Skeletal muscle tissue (tissue), 4 donors: ENCODE data around the gene PRKD1. TPM values are rescaled to one million over a fixed set of nuclear protein-coding genes. Genes with fewer than 3 reads are reported as not detected.

Experiments used
- H3K27ac ChIP-seq: one replicate; pipeline ENCODE4 v1.7.0; 2013; ENCODE audit warnings: mild to moderate bottlenecking, low read depth, low read length, inconsistent platforms
- H3K27me3 ChIP-seq, 3 donors: one replicate each; pipeline ENCODE4 v1.7.0; 2013; ENCODE audit warnings: low read length in 3 of 3; ENCODE audit not compliant: control insufficient read depth in 3 of 3, insufficient read depth in 3 of 3
- H3K36me3 ChIP-seq, 3 donors: one replicate each; pipeline ENCODE4 v1.7.0; 2013; ENCODE audit warnings: low read length in 3 of 3; ENCODE audit not compliant: control insufficient read depth in 3 of 3, insufficient read depth in 3 of 3
- H3K4me1 ChIP-seq, 3 donors: one replicate each; pipeline ENCODE4 v1.7.0; 2013; ENCODE audit warnings: low read length in 3 of 3, mild to moderate bottlenecking in 3 of 3; ENCODE audit not compliant: control insufficient read depth in 3 of 3, insufficient read depth in 3 of 3
- H3K4me3 ChIP-seq, 3 donors: one replicate each; pipeline ENCODE4 v1.7.0; 2013; ENCODE audit warnings: low read length in 3 of 3
- H3K9ac ChIP-seq, 3 donors: one replicate each; pipeline ENCODE4 v1.7.0; 2013; ENCODE audit warnings: low read length in 3 of 3, mild to moderate bottlenecking in 3 of 3, moderate library complexity in 2 of 3, low read depth in 1 of 3
- H3K9me3 ChIP-seq, 3 donors: one replicate each; pipeline ENCODE4 v1.7.0; 2013; ENCODE audit warnings: low read length in 3 of 3; ENCODE audit not compliant: control insufficient read depth in 3 of 3
- total RNA-seq: library from RNA; depleted of rRNA; stranded (reverse); fragments of >200 nt; gene quantifications from one replicate; pipeline ENCODE4 v1.2.3, GENCODE V29; 2014
- donor health status: Osteomylitis.

PRKD1 gene
- total RNA-seq, 1 donor from 2014 or later = 30.3 TPM

GRCh38 chr14:29906256-29906870, 21.3 kb downstream of the PRKD1 start:
- Histone ChIP-seq H3K4me1 (no peaks in the 10 kb centered on the region), H3K4me3 (no peak overlapping the region), H3K36me3 (no peaks in the 10 kb centered on the region), H3K27me3 (no peaks in the 10 kb centered on the region), H3K27ac (no peak overlapping the region), H3K9me3 (no peaks in the 10 kb centered on the region), H3K9ac (no peak overlapping the region)

- no peak overlapping the region for H3K9ac ChIP-seq
- no peaks in the 10 kb centered on the region for H3K27me3 ChIP-seq
- H3K9me3 ChIP-seq = peaks cover 0 to 2% (median 0%) of the 10 kb centered on the region in 3 donors
- H3K27ac ChIP-seq = no peak overlapping the region
- H3K36me3 ChIP-seq = no peaks in the 10 kb centered on the region
- H3K4me3 ChIP-seq = no peak overlapping the region
- no peaks in the 10 kb centered on the region for H3K4me1 ChIP-seq
Observed at GRCh38 chr14:29905543-29905942, 22.1 kb downstream of the PRKD1 start.

- no peaks in the 10 kb centered on the region for H3K27me3 ChIP-seq
- H3K9ac ChIP-seq = no peak overlapping the region
- no peaks in the 10 kb centered on the region for H3K36me3 ChIP-seq
Observed at GRCh38 chr14:29900609-29901350, 26.9 kb downstream of the PRKD1 start.

GRCh38 chr14:29898470-29898869, 29.2 kb downstream of the PRKD1 start:
- Histone ChIP-seq H3K27me3 (no peaks in the 10 kb centered on the region), H3K9ac (no peak overlapping the region), H3K27ac (no peak overlapping the region), H3K36me3 (no peaks in the 10 kb centered on the region), H3K9me3 (peaks cover 0 to 2% (median 0%) of the 10 kb centered on the region in 3 donors), H3K4me1 (no peaks in the 10 kb centered on the region), H3K4me3 (no peak overlapping the region)

More at GRCh38 chr14:29900609-29901350, 26.9 kb downstream of the PRKD1 start:
- Histone ChIP-seq H3K27ac (no peak overlapping the region), H3K4me3 (no peak overlapping the region), H3K4me1 (no peaks in the 10 kb centered on the region), H3K9me3 (peaks cover 0 to 2% (median 0%) of the 10 kb centered on the region in 3 donors)

GRCh38 chr14:29897181-29897580, 30.5 kb downstream of the PRKD1 start:
- Histone ChIP-seq H3K4me1 (no peaks in the 10 kb centered on the region), H3K9ac (no peak overlapping the region), H3K27me3 (no peaks in the 10 kb centered on the region), H3K27ac (no peak overlapping the region), H3K9me3 (peaks cover 0 to 2% (median 0%) of the 10 kb centered on the region in 3 donors), H3K4me3 (no peak overlapping the region), H3K36me3 (no peaks in the 10 kb centered on the region)

- peaks cover 0 to 2% (median 0%) of the 10 kb centered on the region in 3 donors for H3K9me3 ChIP-seq
- H3K27me3 ChIP-seq = no peaks in the 10 kb centered on the region
- no peak overlapping the region for H3K9ac ChIP-seq
- no peak overlapping the region for H3K4me3 ChIP-seq
- no peak overlapping the region for H3K27ac ChIP-seq
- H3K36me3 ChIP-seq = no peaks in the 10 kb centered on the region
- no peaks in the 10 kb centered on the region for H3K4me1 ChIP-seq
Observed at GRCh38 chr14:29896354-29896821, 31.3 kb downstream of the PRKD1 start.

GRCh38 chr14:29895591-29896083, 32.0 kb downstream of the PRKD1 start:
- Histone ChIP-seq H3K9me3 (no peaks in the 10 kb centered on the region), H3K4me3 (no peak overlapping the region), H3K36me3 (no peaks in the 10 kb centered on the region), H3K4me1 (no peaks in the 10 kb centered on the region), H3K27me3 (no peaks in the 10 kb centered on the region), H3K9ac (no peak overlapping the region), H3K27ac (no peak overlapping the region)

- Histone ChIP-seq H3K27ac (no peak overlapping the region), H3K9me3 (no peaks in the 10 kb centered on the region), H3K27me3 (no peaks in the 10 kb centered on the region), H3K9ac (no peak overlapping the region), H3K4me3 (no peak overlapping the region), H3K36me3 (no peaks in the 10 kb centered on the region), H3K4me1 (no peaks in the 10 kb centered on the region)
Observed at GRCh38 chr14:29893989-29894388, 33.7 kb downstream of the PRKD1 start.

- Histone ChIP-seq H3K27me3 (no peaks in the 10 kb centered on the region), H3K4me3 (no peak overlapping the region), H3K9me3 (no peaks in the 10 kb centered on the region), H3K9ac (no peak overlapping the region), H3K27ac (no peak overlapping the region), H3K4me1 (no peaks in the 10 kb centered on the region), H3K36me3 (no peaks in the 10 kb centered on the region)
Observed at GRCh38 chr14:29892327-29892726, 35.3 kb downstream of the PRKD1 start.

- H3K36me3 ChIP-seq = no peaks in the 10 kb centered on the region
- no peaks in the 10 kb centered on the region for H3K27me3 ChIP-seq
- H3K27ac ChIP-seq = no peak overlapping the region
- no peaks in the 10 kb centered on the region for H3K9me3 ChIP-seq
- no peak overlapping the region for H3K4me3 ChIP-seq
- no peak overlapping the region for H3K9ac ChIP-seq
- H3K4me1 ChIP-seq = no peaks in the 10 kb centered on the region
Observed at GRCh38 chr14:29885988-29886387, 41.7 kb downstream of the PRKD1 start.
